Keratinocyte (primary cell): Measurements from ENCODE around the gene TMEM238. TPM values are rescaled to one million over a fixed set of nuclear protein-coding genes. Genes with fewer than 3 reads are reported as not detected.
A peak's percentile ranks its signal among the peaks of the same experiment; 100 is the strongest.

ENCODE experiments used
- DNase-seq: peaks from one replicate; pipeline ENCODE4 v3.0.0-alpha.2; 2011; ENCODE audit warnings: low read depth, missing footprints, low spot score
- FAIRE-seq: peaks from 2 replicates; lab custom pipeline; 2011; peaks lifted over from hg19 to GRCh38; lab: Jason Lieb, UNC
- H2AFZ ChIP-seq: 2 replicates; pipeline ENCODE4 v1.6.0; 2012; ENCODE audit warnings: low read length, control low read depth, inconsistent platforms; ENCODE audit not compliant: control insufficient read depth
- H3K27ac ChIP-seq: 2 replicates; pipeline ENCODE4 v1.5.1; 2011; ENCODE audit warnings: low read length; ENCODE audit not compliant: control insufficient read depth, insufficient read depth
- H3K27me3 ChIP-seq: 3 replicates; pipeline ENCODE4 v1.6.0; 2011; ENCODE audit warnings: low read length; ENCODE audit not compliant: control insufficient read depth, insufficient read depth; ENCODE audit errors: extremely low read depth
- H3K36me3 ChIP-seq, 2 experiments: 2 replicates in 1 of 2; 3 replicates in 1 of 2; pipeline ENCODE4 v1.5.1; 2011; ENCODE audit warnings: low read length in 2 of 2, mild to moderate bottlenecking in 1 of 2; ENCODE audit not compliant: control insufficient read depth in 2 of 2, insufficient read depth in 2 of 2; ENCODE audit errors: extremely low read depth in 1 of 2
- H3K4me1 ChIP-seq: 3 replicates; pipeline ENCODE4 v1.5.1; 2011; ENCODE audit warnings: low read length; ENCODE audit not compliant: control insufficient read depth, insufficient read depth; ENCODE audit errors: extremely low read depth
- H3K4me2 ChIP-seq: 3 replicates; pipeline ENCODE4 v1.6.0; 2011; ENCODE audit warnings: low read depth, low read length; ENCODE audit not compliant: control insufficient read depth, insufficient read depth; ENCODE audit errors: extremely low read depth
- H3K4me3 ChIP-seq, 3 experiments: fragments of 200-600 bp in 1 of 3; sonication (generic) in 1 of 3; 2 replicates in 2 of 3; 3 replicates in 1 of 3; pipeline ENCODE4 v1.5.1; 2011 to 2016; ENCODE audit warnings: low read length in 3 of 3, mild to moderate bottlenecking in 3 of 3, control low read depth in 2 of 3, inconsistent platforms in 1 of 3, low read depth in 1 of 3, mixed read lengths in 1 of 3, mixed run types in 1 of 3, moderate library complexity in 1 of 3; ENCODE audit not compliant: control insufficient read depth in 2 of 3, insufficient read depth in 2 of 3; ENCODE audit errors: extremely low read depth in 1 of 3
- H3K79me2 ChIP-seq: 2 replicates; pipeline ENCODE4 v1.6.0; 2012; ENCODE audit warnings: low read length; ENCODE audit not compliant: control insufficient read depth, insufficient read depth
- H3K9ac ChIP-seq: 3 replicates; pipeline ENCODE4 v1.6.0; 2011; ENCODE audit warnings: low read length; ENCODE audit not compliant: control insufficient read depth, insufficient read depth; ENCODE audit errors: extremely low read depth
- H3K9me1 ChIP-seq: 3 replicates; pipeline ENCODE4 v1.6.0; 2011; ENCODE audit warnings: low read length; ENCODE audit not compliant: control insufficient read depth, insufficient read depth; ENCODE audit errors: extremely low read depth
- H3K9me3 ChIP-seq: 2 replicates; pipeline ENCODE4 v1.5.1; 2012; ENCODE audit warnings: low read depth, low read length; ENCODE audit not compliant: control insufficient read depth
- H4K20me1 ChIP-seq: 3 replicates; pipeline ENCODE4 v1.6.0; 2011; ENCODE audit warnings: low read length; ENCODE audit not compliant: control insufficient read depth, insufficient read depth; ENCODE audit errors: extremely low read depth
- EZH2 ChIP-seq: IDR thresholded peaks from one replicate; pipeline ENCODE4 v1.6.1; 2012; ENCODE audit warnings: inconsistent platforms, mild to moderate bottlenecking, low read length, moderate library complexity
- dilution Hi-C: fragments of 300-500 bp; cut with MboI; formaldehyde crosslinking; loops from one replicate; pipeline ENCODE4 v1.7.0; 2020; ENCODE audit warnings: low sequenced_read_pairs; ENCODE audit not compliant: extremely low pct_ligation_motif_present
- polyA plus RNA-seq, 5 experiments: library from polyadenylated mRNA; depleted of rRNA in 3 of 5; stranded (reverse) in 3 of 5; stranded (forward) in 1 of 5; unstranded in 1 of 5; fragments of >200 nt; gene quantifications; 1 replicate in 1 of 5; 2 replicates in 3 of 5; 3 replicates in 1 of 5; pipeline versions ENCODE4 v1.2.1 to v1.2.3, GENCODE V29; 2011 to 2012; ENCODE audit warnings: missing spikeins in 2 of 5, low read depth in 1 of 5, low replicate concordance in 1 of 5
- TF ChIP-seq, protein P1 (sequence below), 3 experiments: IDR thresholded peaks in 1 of 3; conservative IDR thresholded peaks in 1 of 3; optimal IDR thresholded peaks in 1 of 3; 2 replicates in 2 of 3; 3 replicates in 1 of 3; pipeline versions ENCODE3 to v1.5.1; 2011; ENCODE audit warnings: low read length in 3 of 3, mild to moderate bottlenecking in 3 of 3, moderate library complexity in 2 of 3, control low read depth in 1 of 3, inconsistent platforms in 1 of 3; ENCODE audit not compliant: insufficient read depth in 2 of 3; ENCODE audit errors: extremely low read depth in 1 of 3

The TMEM238 gene
- polyA plus RNA-seq, 1 donor (not counting 4 experiments of a cell fraction or from before 2014, with no cell fraction given) = 0.24 TPM

DNA sequence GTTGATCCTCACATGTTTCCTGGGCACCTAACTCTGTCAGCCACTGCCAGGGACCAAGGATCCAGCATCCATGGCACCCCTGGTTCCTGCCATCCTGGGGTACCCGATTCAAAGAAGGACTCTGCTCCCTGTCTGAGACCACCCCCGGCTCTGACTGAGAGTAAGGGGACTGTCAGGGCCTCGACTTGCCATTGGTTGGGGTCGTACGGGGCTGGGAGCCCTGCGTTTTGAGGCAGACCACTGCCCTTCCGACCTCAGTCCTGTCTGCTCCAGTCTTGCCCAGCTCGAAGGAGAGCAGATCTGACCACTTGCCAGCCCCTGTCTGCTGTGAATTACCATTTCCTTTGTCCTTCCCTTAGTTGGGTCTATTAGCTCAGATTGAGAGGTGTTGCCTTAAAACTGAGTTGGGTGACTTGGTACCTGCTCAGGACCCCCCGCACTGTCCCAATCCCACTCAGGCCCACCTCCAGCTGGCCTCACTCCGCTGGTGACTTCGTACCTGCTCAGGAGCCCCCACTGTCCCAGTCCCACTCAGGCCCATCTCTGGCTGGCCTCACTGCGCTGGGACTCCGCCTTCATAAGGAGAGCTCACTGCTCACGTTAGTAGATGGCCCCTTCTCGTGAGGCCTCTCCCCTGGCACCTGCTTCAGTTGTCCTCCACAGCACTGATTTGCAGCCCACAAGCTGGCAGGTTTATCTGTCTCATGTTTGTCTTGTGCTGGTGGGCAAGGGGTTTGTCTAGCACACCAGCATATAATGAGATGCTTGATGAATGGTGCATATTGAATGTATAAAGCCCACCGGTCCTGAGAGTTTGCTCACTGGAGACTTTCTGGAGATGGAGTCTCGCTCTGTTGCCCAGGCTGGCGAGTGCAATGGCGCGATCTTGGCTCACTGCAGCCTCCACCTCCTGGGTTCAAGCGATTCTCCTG, 5.6 kb upstream of the TMEM238 start:
- peaks cover 43% of the 10 kb centered on the region for H3K79me2 ChIP-seq
- H3K4me3 ChIP-seq = no peak overlapping the region
- TF ChIP-seq, protein P1, sequence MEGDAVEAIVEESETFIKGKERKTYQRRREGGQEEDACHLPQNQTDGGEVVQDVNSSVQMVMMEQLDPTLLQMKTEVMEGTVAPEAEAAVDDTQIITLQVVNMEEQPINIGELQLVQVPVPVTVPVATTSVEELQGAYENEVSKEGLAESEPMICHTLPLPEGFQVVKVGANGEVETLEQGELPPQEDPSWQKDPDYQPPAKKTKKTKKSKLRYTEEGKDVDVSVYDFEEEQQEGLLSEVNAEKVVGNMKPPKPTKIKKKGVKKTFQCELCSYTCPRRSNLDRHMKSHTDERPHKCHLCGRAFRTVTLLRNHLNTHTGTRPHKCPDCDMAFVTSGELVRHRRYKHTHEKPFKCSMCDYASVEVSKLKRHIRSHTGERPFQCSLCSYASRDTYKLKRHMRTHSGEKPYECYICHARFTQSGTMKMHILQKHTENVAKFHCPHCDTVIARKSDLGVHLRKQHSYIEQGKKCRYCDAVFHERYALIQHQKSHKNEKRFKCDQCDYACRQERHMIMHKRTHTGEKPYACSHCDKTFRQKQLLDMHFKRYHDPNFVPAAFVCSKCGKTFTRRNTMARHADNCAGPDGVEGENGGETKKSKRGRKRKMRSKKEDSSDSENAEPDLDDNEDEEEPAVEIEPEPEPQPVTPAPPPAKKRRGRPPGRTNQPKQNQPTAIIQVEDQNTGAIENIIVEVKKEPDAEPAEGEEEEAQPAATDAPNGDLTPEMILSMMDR (optimal IDR thresholded peaks at IDR 0.05 in 1 of 3, IDR thresholded peaks at IDR 0.05 in 1 of 3, conservative IDR thresholded peaks at IDR 0.05 in 1 of 3; ENCODE audit: extremely low read depth in 1 of 3, insufficient read depth in 2 of 3, low read length in 3 of 3) = no peak
- TF ChIP-seq EZH2 = no peak
- no peak for FAIRE-seq
- H3K4me2 ChIP-seq = no peak overlapping the region
- H3K27ac ChIP-seq = no peak overlapping the region
- dilution Hi-C loops = no loop called here
- no peak overlapping the region for H2AFZ ChIP-seq
- peaks cover 25% of the 10 kb centered on the region for H3K4me1 ChIP-seq
- no peaks in the 10 kb centered on the region for H3K27me3 ChIP-seq
- no peak for DNase-seq
- peaks cover 31 to 35% of the 10 kb centered on the region in 2 experiments for H3K36me3 ChIP-seq
- peaks cover 12% of the 10 kb centered on the region for H3K9me1 ChIP-seq
- no peaks in the 10 kb centered on the region for H3K9me3 ChIP-seq
- peaks cover 44% of the 10 kb centered on the region for H4K20me1 ChIP-seq
- peak overlapping the region; percentile 7 for H3K9ac ChIP-seq

DNA sequence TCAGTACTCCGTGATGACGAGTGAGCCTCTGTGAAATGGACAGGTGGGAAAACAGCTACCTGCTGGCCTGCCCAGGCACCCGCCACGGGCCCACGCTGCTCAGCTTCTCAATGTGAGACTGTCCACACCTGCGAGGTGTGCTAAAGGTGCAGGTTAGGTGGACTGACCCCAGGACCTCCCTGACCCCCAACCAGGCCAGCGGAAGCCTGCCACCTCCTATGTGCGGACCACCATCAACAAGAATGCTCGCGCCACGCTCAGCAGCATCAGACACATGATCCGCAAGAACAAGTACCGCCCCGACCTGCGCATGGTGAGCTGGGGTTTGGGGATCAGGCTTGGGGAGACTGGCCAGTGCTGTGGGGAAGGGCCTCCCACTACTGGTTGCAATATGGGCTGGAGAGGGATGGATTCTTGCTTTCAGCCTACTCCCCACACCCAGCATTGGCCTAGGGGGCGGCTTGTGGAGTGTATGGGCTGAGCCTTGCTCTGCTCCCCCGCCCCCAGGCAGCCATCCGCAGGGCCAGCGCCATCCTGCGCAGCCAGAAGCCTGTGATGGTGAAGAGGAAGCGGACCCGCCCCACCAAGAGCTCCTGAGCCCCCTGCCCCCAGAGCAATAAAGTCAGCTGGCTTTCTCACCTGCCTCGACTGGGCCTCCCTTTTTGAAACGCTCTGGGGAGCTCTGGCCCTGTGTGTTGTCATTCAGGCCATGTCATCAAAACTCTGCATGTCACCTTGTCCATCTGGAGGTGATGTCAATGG, 3.8 kb upstream of the TMEM238 start:
- peak overlapping the region; percentile 92 for H3K9ac ChIP-seq
- DNase-seq (no peak), FAIRE-seq (no peak)
- TF ChIP-seq, protein P1 (optimal IDR thresholded peaks at IDR 0.05 in 1 of 3, IDR thresholded peaks at IDR 0.05 in 1 of 3, conservative IDR thresholded peaks at IDR 0.05 in 1 of 3; ENCODE audit: extremely low read depth in 1 of 3, insufficient read depth in 2 of 3, low read length in 3 of 3) = no peak
- H3K27ac ChIP-seq = no peak overlapping the region
- dilution Hi-C loops = no loop called here
- peaks cover 43% of the 10 kb centered on the region for H3K79me2 ChIP-seq
- H2AFZ ChIP-seq = no peak overlapping the region
- H3K9me1 ChIP-seq = peaks cover 12% of the 10 kb centered on the region
- H3K27me3 ChIP-seq = no peaks in the 10 kb centered on the region
- peaks cover 44% of the 10 kb centered on the region for H4K20me1 ChIP-seq
- H3K36me3 ChIP-seq = peaks cover 31 to 35% of the 10 kb centered on the region in 2 experiments
- H3K4me1 ChIP-seq = peaks cover 30% of the 10 kb centered on the region
- H3K4me3 ChIP-seq = peak overlapping the region; percentile 76 to 97 (median 94)
- no peaks in the 10 kb centered on the region for H3K9me3 ChIP-seq
- H3K4me2 ChIP-seq = peak overlapping the region; percentile 93
